ENCODE results near the gene MAPK4.
"Not testable (repeated sequence)": the region's sequence is repeated elsewhere in the genome, so short reads cannot be mapped to it uniquely, and the experiment has no call there.

The MAPK4 gene

DNA sequence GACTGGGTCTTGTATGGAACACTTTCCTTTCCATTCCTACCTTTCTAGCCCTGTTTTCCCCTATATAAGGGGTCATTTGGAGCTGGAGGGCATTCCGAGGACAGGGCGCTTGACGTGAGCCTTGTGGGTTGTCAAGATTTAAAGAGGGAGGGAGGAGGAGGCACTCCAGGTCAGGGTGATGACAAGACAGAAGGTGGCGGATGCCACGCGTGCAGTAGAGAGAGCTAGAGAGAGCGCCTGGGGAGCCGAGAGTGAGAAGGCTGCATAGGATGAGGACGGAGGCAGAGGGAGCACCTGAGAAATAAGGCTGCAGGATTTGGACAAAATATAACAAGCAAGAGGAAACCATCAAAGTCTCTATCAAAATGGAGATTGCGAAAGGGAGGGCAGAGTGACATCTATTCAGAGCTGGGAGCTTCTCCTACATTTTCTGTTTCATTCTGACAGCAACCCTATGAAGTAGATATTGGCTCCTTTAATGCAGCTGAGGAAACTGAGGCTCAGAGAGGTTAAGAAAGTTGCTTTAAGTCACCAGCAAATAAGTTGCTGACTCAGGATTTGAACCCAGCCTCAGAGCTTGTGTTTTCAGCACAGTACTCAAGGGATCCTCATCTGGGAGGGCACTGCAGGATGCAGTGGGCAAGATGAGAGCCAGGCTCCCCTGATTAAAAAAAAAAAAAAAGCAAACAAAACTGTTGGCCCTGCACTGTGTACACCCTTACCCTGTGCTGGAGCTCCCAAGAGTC lies 135.7 kb downstream of the MAPK4 start:
- DNase-seq: no peak

DNA sequence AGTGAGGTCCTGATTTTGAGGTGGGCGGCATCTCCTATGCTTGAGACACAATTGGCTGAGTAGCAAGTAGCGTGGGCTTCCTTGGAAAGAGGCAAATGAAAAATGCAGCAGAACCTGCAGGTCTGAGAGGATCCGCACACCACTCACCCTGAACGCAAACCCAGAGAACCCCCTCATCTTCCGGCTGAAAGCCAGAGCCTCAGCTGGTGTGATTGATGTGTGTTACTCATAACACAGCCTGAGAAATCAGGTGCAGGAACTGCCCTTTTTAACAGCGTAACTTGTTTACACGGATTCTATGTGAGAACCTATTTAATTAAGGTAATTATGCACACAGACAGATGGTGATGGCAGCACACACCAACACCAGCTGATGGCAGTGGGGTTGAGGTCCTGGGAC lies 136.5 kb downstream of the MAPK4 start:
- DNase-seq: no peak

DNA sequence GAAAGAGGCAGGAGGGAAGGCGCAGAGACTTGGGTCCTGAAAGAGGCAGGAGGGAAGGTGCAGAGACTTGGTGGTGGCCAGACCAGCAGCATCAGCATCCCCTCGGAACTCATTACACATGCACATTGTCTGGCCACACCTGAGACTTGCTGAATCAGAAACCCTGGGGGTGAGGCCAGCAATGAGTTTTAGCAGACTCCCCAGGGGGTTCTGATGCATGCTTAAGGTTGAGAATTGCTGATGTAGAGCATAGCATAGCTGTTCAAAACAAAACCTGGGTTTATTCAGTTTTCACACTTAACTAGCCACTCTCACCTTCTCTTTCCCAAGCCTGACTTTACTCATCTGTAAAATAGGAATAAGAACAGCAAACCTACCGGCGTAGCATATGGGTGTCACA lies 137.0 kb downstream of the MAPK4 start:
- no peak for DNase-seq

DNA sequence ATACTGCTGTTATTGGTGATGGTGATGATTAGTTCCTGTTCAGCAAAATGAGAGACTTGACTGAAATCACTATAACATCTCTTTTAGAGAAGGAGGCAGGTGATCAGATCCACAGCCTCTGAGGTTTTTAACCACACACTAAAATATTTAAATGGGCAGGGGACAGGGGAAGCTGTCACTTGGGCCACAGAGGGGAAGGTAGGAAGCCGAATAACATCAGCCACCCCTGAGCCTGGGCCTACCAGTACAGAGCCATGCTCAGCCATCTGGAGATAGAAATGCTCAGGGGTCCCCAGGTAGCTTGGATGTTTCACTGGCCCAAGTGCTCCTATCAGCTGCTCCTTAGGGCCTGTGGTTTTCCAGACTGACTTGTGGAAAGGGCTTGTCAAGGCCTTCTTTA lies 137.6 kb downstream of the MAPK4 start:
- no peak for DNase-seq

DNA sequence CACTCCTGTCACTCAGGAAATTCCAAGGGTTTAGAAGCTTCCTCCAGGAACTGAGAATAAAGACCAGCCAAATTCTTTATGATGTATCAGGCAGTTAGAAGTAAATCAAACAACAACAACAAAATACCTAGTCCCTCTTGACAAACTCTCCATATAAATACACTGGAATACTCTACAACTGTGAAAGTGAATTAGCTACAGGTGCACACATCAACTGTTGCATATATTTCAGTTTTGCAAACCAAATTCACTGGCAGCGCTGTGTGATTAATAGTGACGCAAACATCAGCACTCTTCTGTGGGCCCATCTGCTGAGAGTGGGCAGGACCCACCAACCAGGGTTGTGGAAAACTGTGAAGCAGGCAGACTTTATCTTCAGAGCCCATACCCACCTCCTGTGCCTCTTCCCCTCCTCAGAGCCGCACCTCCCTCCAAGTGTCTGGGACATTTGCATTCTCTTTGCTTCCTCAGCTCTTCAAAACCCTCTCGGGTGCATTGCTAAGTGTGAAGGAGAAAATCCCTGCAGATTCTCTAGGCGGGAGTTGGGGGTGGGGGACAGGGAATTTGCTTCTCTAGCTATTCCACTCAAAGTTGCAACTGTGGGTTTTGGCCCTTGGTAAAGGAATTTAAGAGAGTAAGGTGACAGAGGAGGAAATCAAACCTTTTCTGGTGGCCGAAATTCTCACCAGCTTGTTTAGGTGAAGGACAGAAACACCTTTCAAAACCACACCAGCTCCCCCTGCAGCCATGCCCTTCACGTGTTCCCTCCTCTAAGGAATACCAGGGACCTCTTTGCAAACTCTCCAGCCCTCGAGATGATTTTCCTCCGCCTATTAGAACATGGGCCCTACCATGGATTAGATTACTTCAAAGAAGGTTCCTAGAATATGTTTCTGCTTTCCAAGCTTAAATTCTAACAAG lies 140.6 kb downstream of the MAPK4 start:
- DNase-seq: no peak

DNA sequence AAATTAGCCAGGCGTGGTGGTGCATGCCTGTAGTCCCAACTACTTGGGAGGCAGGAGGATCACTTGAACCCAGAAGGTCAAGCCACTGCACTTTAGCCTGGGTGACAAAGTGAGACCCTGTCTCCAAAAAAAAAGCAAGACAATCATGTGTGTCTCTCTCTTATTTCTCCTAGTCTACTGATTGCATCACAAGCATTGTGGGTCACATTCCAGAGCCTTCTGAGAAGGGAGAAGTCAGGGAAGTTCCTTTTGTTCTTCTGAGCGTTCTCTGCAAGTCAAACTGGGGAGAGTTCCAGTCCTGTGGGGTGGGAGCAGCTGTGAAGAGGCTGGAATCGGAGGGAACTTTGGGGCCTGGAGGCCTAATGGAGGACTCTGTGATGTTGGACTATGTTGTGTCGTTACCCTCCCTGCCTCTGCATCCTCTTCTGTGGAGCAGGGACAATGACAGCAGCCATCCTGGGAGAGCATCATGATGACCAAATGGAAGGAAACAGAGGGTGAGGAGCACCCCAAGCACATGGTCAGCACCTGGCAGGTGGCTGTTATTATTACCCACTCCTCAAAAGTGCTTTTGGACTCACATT lies 144.6 kb downstream of the MAPK4 start:
- no peak for DNase-seq

DNA sequence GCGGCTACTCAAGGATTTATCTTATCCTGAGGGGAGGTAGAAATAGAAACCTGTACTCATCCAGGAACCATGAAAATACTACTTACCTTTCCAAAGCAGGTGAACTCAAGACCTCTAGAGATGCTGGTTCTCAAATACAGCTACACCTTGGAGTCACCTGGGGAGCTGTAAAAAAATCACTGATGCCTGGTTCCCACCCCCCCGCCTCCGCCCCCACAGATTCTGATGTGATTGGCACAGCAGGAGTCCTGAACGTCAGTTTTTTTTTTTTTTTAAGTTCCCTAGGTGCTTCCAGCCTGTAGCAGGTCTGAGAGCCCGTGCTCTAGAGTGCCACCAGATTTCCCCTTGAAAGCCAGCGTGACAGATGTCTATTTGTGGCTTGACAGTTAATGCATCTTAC lies 146.3 kb downstream of the MAPK4 start:
- no peak for DNase-seq

DNA sequence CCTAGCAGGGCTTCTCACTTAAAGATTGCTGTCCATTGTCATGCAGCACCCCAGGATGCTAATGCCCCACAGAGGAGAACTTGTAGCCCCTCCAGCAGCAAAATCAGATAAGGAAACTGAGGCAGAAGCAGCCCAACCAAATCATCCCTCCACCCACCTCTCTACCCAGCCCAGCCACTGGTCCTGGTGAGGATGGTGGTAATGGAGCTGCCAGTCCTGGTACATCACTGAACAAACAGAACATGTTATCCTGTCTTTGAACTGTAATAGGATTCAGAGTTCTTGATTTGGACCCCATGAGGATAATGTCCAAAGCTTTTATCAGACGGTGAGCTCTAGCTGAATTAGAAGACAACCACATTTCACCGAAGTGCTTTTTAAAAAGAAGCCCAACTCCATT lies 146.8 kb downstream of the MAPK4 start:
- no peak for DNase-seq

DNA sequence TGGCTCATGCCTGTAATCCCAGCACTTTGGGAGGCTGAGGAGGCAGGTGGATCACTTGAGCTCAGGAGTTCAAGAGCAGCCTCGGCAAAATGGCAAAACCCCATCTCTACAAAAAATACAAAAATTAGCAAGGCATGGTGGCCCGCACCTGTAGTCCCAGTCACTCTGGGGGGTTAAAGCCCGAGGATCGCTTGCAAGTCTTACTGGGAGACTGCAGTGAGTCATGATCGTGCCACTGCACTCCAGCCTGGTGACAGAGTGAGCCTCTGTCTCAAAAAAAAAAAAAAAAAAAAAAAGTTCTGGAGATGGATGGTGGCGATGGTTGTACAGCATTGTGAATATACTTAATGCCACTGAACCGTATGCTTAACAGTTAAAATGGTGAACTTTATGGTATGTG lies 147.4 kb downstream of the MAPK4 start:
- DNase-seq: not testable (repeated sequence)

DNA sequence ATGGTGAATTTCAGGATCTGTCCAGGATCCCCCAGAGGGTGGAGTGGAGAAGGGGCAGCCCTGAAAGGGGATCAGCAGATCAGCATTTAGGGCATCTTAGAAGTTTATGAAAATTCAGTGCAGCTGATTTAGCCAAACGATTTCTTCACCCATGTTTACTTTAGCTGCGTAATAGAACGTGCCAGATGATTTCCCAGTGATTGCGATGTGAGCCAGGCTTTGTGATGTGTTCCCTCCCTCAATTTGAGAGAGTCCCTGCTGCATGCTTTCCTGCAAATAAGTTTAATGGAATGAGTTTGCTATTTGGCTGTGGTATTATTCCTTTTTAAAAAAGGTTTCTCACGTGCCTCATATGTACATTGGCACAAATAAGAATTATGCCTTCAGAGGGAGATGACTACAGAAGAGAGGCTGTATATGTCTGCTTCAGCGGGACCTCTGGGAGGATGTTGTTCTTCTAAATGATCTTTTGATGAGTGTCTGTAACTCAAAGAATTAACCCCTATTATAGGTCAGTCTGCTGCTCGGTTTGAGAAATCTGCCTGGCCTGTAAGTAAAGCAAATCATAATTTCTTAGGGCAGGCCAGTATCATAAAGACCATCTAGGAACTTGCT lies 148.1 kb downstream of the MAPK4 start:
- DNase-seq: no peak

DNA sequence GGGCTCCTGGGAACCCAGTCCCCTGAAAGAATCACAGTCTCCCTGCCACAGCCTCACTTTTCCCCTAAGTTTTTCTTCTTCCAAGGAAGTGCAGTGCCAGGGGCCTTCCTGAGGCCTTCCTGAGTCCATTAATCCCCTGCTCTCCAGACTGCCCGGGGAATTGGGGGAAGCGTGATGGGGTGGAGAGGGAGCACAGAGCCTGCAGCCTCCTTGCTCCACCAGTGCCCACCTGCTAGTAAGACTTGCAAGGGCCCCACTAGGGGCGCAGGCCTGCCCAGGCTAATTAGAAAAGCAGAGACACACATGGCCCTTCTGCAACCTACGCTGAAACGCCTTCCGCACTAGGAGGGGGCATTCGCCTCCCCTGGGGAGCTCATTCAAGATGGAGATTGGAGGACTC lies 149.3 kb downstream of the MAPK4 start:
- no peak for DNase-seq

DNA sequence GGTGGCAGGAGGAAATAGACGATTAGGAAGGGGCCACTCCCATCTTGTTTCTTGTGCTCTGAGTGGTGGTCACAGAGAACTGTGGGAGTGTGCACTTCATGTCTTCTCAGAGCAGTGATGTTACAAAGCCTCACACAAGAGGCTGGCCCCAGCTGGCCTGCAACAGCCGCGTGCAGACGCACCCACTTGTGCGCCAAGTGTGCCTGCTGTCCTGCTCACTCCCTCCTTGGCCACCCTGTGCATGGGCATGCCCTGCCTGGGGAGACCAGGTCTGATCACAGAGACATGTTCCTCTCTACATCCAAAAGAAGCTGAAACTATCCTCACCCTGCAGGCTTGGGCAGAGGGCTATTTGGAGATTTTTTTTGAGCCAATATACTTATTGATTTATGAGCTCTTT lies 151.5 kb downstream of the MAPK4 start:
- no peak for DNase-seq

DNA sequence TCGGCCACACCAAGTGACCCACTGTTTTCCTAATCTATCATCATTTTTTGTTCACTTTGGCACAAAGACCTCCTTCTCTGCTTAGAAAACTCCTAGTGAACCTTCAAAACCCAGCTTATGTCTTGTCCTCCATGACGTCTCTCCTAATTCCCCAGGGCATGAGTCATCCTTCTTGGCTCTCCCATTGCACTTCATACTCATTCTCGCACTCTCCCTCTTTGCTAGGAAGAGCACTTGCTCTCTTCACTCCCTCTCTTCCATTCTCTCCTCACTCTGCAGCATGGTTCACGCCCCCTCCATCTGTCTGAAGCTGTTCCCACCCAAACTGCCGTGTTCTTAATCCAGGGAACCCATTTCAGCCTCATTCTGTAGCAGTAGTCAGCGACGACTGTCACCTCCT lies 156.0 kb downstream of the MAPK4 start:
- no peak for DNase-seq

DNA sequence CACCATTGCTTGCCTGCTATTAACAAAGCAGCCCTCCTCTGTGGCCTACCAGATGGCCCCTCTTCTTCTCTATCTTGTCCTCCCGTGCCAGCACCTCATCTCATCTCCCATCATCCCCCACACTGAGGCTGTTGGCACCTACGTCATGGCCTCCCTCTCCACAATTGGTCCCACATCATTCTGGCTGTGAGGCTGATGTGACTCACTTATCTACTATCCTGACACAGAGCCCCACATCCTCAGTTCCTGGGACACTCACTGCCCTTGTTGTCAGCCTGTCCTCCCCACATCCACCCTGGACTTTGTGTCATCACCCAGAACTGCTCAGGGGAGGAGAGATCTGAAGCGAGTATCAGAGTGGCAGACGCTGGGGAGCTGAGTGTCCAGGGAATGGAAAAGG lies 157.0 kb downstream of the MAPK4 start:
- DNase-seq: no peak

DNA sequence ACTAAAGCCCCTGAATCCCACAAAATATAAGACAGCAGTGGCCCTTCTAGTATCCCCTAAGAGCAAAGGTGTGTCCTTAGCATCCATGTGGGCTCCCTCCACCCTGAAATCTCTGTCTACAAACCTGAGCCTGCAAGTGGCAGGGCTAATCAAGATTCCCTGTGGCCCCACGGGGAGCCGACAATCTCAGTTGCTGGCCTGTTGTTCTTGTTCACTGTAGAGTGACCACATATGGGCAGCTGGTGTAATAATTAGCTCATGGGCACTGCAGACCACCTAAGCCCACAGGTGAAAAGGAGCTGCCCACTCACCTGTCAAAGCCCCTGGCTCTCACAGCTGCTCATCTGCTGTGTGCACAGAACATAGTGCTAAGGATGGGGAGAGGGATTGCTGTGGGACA lies 157.7 kb downstream of the MAPK4 start:
- DNase-seq: no peak

DNA sequence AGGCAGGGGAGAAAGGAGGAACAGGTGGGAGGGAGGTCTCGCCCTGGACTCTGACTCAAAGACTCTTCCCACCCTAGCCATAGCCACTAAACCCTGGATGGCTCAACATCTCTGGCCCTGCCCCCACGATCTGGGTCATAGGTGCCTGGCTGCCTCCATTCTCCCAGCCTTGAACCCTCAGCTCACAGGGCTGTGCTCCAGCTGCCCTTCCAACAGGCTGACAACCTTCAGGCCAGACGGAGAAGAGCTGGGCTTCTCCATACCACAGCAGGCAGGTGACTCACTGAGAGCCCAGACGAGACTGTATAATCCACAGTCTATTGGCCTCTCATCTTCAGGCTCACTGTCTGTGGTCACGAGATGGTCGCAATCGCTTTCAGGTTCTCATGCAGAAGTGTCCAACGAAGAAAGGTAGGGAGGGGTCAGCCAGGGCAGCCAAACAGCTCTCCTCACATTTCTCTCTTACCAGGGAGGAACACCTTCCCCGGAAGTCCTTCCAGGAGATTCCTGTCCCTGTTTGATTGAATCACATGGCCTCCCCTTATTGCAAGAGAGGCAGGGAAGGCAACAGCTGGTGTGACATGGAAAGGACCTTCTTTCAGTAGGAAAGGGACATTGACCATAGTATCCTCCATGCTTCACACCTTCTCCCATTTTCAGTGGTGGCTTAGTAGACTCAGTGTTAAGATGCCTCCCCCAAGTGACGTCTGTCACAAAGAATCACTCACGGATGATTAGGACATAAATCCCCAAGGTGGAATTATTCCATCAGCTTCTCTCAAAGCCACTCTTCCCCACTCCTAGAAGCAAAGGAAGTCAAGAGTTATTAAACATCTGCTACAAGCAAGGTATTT lies 159.8 kb downstream of the MAPK4 start:
- DNase-seq: no peak

DNA sequence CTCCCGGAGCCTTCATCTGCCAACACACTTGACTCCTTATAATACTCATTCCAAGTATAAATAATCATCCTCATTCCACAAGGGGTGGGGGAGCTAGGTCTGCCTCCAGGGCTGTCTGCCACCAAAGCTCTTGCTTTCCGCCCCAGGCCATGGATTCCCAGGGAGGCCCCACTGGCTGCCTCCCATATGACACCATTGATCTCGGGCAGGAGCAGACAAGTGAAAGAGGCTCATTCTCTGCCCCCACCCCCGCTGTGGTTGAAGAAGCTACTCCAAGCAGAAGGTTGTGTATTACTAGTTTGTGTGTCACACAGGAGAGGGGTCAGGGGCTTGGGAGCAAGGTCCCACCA lies 160.4 kb downstream of the MAPK4 start:
- no peak for DNase-seq

DNA sequence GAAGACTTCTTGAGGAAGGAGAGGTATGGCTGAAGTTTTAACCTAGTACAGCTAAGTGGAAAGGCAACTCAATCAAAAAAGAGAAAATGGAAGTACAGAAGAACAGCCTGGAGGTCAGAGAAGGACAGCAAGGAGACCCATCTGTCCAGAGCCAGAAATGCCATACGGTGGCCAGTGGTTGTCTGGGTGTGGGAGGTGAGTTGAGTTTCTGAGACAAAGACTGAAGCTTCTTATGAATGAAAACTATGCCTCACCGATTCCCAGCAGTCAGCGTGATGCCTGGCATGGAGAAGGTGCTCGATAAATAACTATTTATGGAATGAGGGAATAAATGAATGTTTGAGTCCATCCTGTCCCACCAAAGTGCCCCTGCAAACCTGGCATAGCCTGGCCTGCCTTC lies 161.1 kb downstream of the MAPK4 start:
- no peak for DNase-seq

DNA sequence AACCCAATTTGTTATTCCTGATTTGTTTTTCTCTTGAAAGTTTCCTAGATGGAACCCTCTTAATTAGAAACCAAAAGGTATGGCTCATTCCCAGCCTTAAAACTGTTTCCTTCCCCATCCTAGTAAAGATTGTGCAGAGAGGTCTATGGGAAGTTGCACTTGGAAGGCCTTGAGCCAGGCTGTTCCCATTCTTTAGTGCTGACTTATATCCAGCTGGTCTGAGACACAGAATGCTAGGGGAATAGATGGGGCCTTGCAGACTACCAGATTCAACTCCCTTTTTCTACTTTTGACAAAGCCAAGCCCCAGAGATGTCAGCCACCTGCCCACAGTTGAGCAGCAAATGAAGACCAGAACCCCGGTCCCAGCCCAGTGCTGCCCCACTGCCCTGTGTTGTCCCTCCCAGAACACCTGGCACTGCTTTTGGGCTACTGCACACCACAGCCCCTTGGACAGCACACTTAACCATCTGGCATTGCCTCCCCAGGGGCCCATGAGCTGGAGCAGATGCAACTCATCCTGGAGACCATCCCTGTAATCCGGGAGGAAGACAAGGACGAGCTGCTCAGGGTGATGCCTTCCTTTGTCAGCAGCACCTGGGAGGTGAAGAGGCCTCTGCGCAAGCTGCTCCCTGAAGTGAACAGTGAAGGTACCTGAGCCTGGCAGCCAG lies 161.7 kb downstream of the MAPK4 start:
- DNase-seq: no peak

DNA sequence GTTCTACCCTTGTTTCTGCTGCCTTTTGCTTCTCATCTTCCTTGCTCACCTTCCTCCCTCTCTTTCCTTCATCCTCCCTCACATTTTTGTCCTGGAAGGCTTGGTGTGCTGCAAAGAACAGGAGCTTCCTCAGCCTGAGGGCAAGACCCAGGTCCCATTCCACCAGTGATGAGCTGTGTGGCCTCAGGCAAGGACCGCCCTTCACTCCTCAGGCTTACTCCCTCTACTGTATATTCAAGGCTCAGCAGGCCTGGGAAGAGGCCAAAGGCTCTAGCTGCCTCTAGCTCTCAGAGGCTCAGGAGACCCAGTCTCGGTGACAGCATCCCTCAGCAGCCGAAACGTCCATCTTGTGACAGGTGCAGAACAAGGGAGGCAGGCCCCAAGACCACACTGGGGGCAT lies 162.4 kb downstream of the MAPK4 start:
- DNase-seq: no peak

DNA sequence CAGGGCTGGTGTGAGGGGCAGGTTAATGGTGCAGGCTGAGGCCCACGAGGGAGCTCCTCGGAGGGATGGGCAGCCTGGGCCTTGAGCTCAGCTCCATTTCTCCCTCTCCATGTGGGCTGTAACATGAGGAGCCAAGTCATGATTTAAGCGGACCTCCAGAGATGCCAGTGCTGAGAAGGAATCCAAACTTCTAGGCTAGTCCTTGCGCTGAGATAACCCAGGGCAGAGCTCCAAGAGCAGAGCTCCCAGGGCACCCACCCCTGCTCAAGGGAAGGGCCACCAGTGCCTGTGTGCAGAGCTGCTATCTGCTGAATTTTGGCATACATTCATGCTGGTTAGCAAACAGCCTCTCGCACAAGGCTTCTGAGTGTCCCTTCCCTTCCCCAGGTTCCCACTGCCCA lies 164.9 kb downstream of the MAPK4 start:
- DNase-seq: no peak

Measured in T-helper 9 cell (primary cell).